Mesenchymal stem cell (in vitro differentiated cells and primary cell): ENCODE data around the gene CELF4.

Experiments
- DNase-seq: peaks from one replicate; pipeline ENCODE4 v3.0.0-alpha.2; 2013
- H2AFZ ChIP-seq: one replicate; pipeline ENCODE4 v1.6.1; 2013; ENCODE audit warnings: low read depth, mild to moderate bottlenecking, control low read depth, inconsistent platforms, low read length, moderate library complexity
- H2AK5ac ChIP-seq: 2 replicates; pipeline ENCODE4 v1.6.1; 2013; ENCODE audit warnings: low read length, moderate library complexity, mild to moderate bottlenecking, inconsistent platforms; ENCODE audit not compliant: severe bottlenecking
- H2BK120ac ChIP-seq: one replicate; pipeline ENCODE4 v1.6.1; 2013; ENCODE audit warnings: low read depth, mild to moderate bottlenecking, inconsistent platforms, low read length, moderate library complexity
- H2BK12ac ChIP-seq, 2 experiments: one replicate each; pipeline ENCODE4 v1.6.1; 2013; ENCODE audit warnings: inconsistent platforms in 2 of 2, low read length in 2 of 2, mild to moderate bottlenecking in 2 of 2, moderate library complexity in 2 of 2, control low read depth in 1 of 2
- H2BK15ac ChIP-seq: one replicate; pipeline ENCODE4 v1.6.1; 2013; ENCODE audit warnings: mild to moderate bottlenecking, low read depth, inconsistent platforms; ENCODE audit not compliant: poor library complexity, severe bottlenecking
- H2BK5ac ChIP-seq: 2 replicates; pipeline ENCODE4 v1.6.1; 2013; ENCODE audit warnings: low read depth, mild to moderate bottlenecking, low read length, control low read depth, inconsistent platforms; ENCODE audit not compliant: poor library complexity, severe bottlenecking
- H3K14ac ChIP-seq, 2 experiments: one replicate each; pipeline ENCODE4 v1.6.1; 2013; ENCODE audit warnings: inconsistent platforms in 2 of 2, low read length in 2 of 2, control low read depth in 1 of 2, mild to moderate bottlenecking in 1 of 2, moderate library complexity in 1 of 2
- H3K18ac ChIP-seq, 2 experiments: one replicate each; pipeline ENCODE4 v1.6.1; 2013; ENCODE audit warnings: inconsistent platforms in 2 of 2, low read length in 2 of 2, control low read depth in 1 of 2, low read depth in 1 of 2, mild to moderate bottlenecking in 1 of 2
- H3K23ac ChIP-seq, 2 experiments: one replicate each; pipeline ENCODE4 v1.6.1; 2013; ENCODE audit warnings: inconsistent platforms in 2 of 2, low read length in 2 of 2, mild to moderate bottlenecking in 2 of 2, moderate library complexity in 2 of 2, control low read depth in 1 of 2
- H3K27ac ChIP-seq: 2 replicates; pipeline ENCODE4 v1.5.1; 2013; ENCODE audit warnings: mild to moderate bottlenecking, moderate library complexity, low read length, control low read depth, inconsistent platforms; ENCODE audit not compliant: poor library complexity, severe bottlenecking
- H3K27me3 ChIP-seq, 2 experiments: 2 replicates each; pipeline versions ENCODE4 v1.6.1 to v1.7.0; 2013; ENCODE audit warnings: low read length in 2 of 2, mild to moderate bottlenecking in 2 of 2, moderate library complexity in 2 of 2, control low read depth in 1 of 2, inconsistent platforms in 1 of 2; ENCODE audit not compliant: control insufficient read depth in 1 of 2, insufficient read depth in 1 of 2
- H3K36me3 ChIP-seq, 2 experiments: 2 replicates each; pipeline versions ENCODE4 v1.6.1 to v1.7.0; 2013; ENCODE audit warnings: low read length in 2 of 2, control low read depth in 1 of 2, inconsistent platforms in 1 of 2, low read depth in 1 of 2, mild to moderate bottlenecking in 1 of 2; ENCODE audit not compliant: insufficient read depth in 2 of 2, control insufficient read depth in 1 of 2
- H3K4ac ChIP-seq, 2 experiments: one replicate each; pipeline ENCODE4 v1.6.1; 2013; ENCODE audit warnings: inconsistent platforms in 2 of 2, low read length in 2 of 2, mild to moderate bottlenecking in 2 of 2, moderate library complexity in 2 of 2, control low read depth in 1 of 2, low read depth in 1 of 2
- H3K4me1 ChIP-seq: 2 replicates; pipeline ENCODE4 v1.6.1; 2013; ENCODE audit warnings: low read depth, low read length, control low read depth; ENCODE audit not compliant: control insufficient read depth, insufficient read depth
- H3K4me2 ChIP-seq: 2 replicates; pipeline ENCODE4 v1.6.1; 2013; ENCODE audit warnings: low read length, mild to moderate bottlenecking, inconsistent platforms; ENCODE audit not compliant: poor library complexity, severe bottlenecking
- H3K4me3 ChIP-seq, 2 experiments: 2 replicates each; pipeline versions ENCODE4 v1.5.1 to v1.7.0; 2013; ENCODE audit warnings: low read length in 2 of 2, mild to moderate bottlenecking in 2 of 2, control low read depth in 1 of 2, low read depth in 1 of 2; ENCODE audit not compliant: insufficient read depth in 1 of 2
- H3K79me1 ChIP-seq: replicated peaks from 2 replicates; pipeline ENCODE4 v1.6.1; 2013; ENCODE audit warnings: mild to moderate bottlenecking, control low read depth, low read length, inconsistent platforms; ENCODE audit not compliant: poor library complexity, severe bottlenecking
- H3K9ac ChIP-seq: 2 replicates; pipeline ENCODE4 v1.7.0; 2013; ENCODE audit warnings: mild to moderate bottlenecking, low read length, moderate library complexity
- H3K9me3 ChIP-seq: 2 replicates; pipeline ENCODE4 v1.7.0; 2013; ENCODE audit warnings: mild to moderate bottlenecking, low read length; ENCODE audit not compliant: control insufficient read depth
- H4K8ac ChIP-seq: one replicate; pipeline ENCODE4 v1.6.1; 2013; ENCODE audit warnings: inconsistent platforms, mild to moderate bottlenecking, low read length, moderate library complexity
- H4K91ac ChIP-seq: one replicate; pipeline ENCODE4 v1.6.1; 2013; ENCODE audit warnings: mild to moderate bottlenecking, low read length, inconsistent platforms
- WGBS: methylation state at CpG from one replicate; pipeline ENCODE4 v1.1.7; 2013; ENCODE audit warnings: mixed read lengths; 5-methylcytosine and 5-hydroxymethylcytosine counted together

CELF4 gene

DNA sequence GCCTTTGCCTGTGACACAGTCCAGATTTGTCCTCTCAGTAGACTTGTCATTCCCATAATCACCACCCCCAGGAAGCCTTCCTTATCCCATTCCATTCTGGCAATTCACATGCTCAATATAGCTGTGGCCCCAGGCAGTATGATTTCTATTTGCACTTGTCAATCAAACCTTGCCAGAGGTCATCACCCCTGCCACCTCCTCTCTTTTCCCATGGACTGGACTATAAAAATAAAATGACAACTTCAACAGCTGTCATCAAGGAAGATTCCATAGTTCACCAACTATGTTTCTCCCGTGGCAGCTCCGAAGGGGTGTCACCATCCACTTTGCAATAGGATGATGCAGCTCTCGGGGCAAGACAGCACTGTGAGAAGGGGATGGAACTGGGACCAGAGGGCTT lies 255.7 kb downstream of the CELF4 start:
- Histone ChIP-seq H3K9ac (no peak overlapping the region), H3K36me3 (no peaks in the 10 kb centered on the region), H3K27ac (no peak overlapping the region), H3K4me1 (peaks cover 2% of the 10 kb centered on the region), H4K91ac (no peak overlapping the region), H4K8ac (no peak overlapping the region), H2AK5ac (no peak overlapping the region), H3K27me3 (peaks cover 19 to 22% of the 10 kb centered on the region in 2 experiments), H3K9me3 (no peaks in the 10 kb centered on the region), H3K4ac (no peak overlapping the region), H3K4me3 (no peak overlapping the region), H3K14ac (no peak overlapping the region), H3K23ac (no peak overlapping the region), H3K4me2 (no peak overlapping the region), H2BK12ac (no peak overlapping the region), H2BK15ac (no peak overlapping the region), H2BK5ac (no peak overlapping the region), H3K79me1 (no peaks in the 10 kb centered on the region), H3K18ac (no peak overlapping the region), H2AFZ (no peak overlapping the region), H2BK120ac (no peak overlapping the region)
- no peak for DNase-seq
- 75% methylated on average over 3 of the region's 3 CpGs for WGBS

DNA sequence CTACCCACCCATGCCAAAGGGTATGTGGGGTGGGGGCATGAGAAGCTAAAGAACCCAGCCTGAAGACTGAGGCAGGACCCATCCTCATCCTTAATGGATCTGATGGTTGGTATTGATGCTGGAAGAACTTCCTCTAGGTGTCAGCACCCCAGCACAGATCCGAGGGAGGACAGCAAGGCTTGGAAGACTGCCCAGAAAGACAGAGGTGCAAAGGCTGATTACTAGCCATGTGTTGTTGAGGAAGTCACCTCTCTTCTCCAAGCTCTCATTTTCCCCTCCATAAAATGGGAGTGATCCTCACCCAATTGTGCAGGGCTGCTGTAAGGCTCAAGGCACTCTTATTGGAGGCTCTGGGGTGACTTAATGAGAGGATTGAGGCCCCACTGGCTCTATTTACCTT lies 256.5 kb downstream of the CELF4 start:
- peaks cover 17 to 19% of the 10 kb centered on the region in 2 experiments for H3K27me3 ChIP-seq
- no peak overlapping the region for H3K4me3 ChIP-seq
- H2AFZ ChIP-seq, result no peak overlapping the region
- H2BK15ac ChIP-seq, result no peak overlapping the region
- H3K27ac ChIP-seq, result no peak overlapping the region
- no peak overlapping the region for H2AK5ac ChIP-seq
- no peak overlapping the region for H2BK120ac ChIP-seq
- H3K4me2 ChIP-seq, result no peak overlapping the region
- H3K9ac ChIP-seq, result no peak overlapping the region
- H3K4ac ChIP-seq, result no peak overlapping the region
- H3K36me3 ChIP-seq, result no peaks in the 10 kb centered on the region
- peaks cover 3% of the 10 kb centered on the region for H3K4me1 ChIP-seq
- H3K79me1 ChIP-seq, result no peaks in the 10 kb centered on the region
- no peak overlapping the region for H4K8ac ChIP-seq
- DNase-seq, result no peak
- no peak overlapping the region for H3K23ac ChIP-seq
- no peak overlapping the region for H3K18ac ChIP-seq
- H3K9me3 ChIP-seq, result no peaks in the 10 kb centered on the region
- no peak overlapping the region for H4K91ac ChIP-seq
- H3K14ac ChIP-seq, result no peak overlapping the region
- H2BK12ac ChIP-seq, result no peak overlapping the region
- 40% methylated on average over 1 of the region's 1 CpG for WGBS
- no peak overlapping the region for H2BK5ac ChIP-seq

DNA sequence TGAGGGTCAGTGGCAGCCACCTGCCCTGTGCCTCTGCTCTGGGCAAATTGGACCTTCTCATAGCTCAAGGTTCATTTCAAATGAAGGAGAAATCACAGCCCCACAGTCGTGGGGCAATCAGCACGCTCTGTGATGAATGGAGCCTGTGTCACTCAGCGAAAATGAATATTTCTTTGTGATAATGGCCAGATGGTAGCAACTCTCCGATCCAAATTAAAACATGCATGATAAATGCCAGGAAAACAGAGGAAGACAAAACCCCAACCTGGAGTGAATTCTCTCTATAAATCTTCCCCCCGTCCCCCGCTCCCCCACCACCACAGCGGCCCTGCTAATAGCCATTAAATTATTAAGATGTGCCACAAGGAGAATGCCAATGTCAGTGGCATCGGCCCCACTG lies 258.4 kb downstream of the CELF4 start:
- Histone ChIP-seq H3K4me2 (no peak overlapping the region), H2BK12ac (no peak overlapping the region), H3K4ac (no peak overlapping the region), H3K27ac (no peak overlapping the region), H2BK5ac (no peak overlapping the region), H3K14ac (peak overlapping the region in 1 of 2 experiments; percentile 21), H3K4me1 (peaks cover 9% of the 10 kb centered on the region), H3K9ac (no peak overlapping the region), H2BK15ac (no peak overlapping the region), H3K4me3 (no peak overlapping the region), H3K9me3 (no peaks in the 10 kb centered on the region), H2BK120ac (no peak overlapping the region), H2AK5ac (no peak overlapping the region), H3K23ac (no peak overlapping the region), H3K18ac (no peak overlapping the region), H3K27me3 (peaks cover 13 to 26% of the 10 kb centered on the region in 2 experiments), H2AFZ (no peak overlapping the region), H4K8ac (no peak overlapping the region), H3K36me3 (no peaks in the 10 kb centered on the region), H4K91ac (no peak overlapping the region), H3K79me1 (no peaks in the 10 kb centered on the region)
- no peak for DNase-seq
- 89% methylated on average over 6 of the region's 8 CpGs for WGBS

DNA sequence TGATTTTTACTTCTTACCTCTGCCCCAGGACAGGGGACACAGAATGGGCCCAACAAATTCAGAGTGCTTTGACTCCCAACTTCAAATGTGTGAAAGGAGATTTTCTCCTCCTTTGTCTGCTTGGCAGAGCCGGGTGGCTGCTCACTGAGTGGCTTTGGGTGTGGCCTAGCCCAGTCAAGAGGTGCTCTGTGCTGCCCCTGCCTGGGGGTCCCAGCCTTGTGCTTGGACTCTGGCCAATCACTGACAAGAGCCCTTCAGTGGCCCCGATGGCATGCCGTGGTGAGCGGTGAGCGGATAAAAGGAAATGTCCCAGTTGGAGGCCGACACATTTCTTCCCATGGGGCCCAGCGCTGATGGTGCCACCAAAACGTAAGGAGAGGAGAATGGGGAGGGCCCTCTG lies 259.2 kb downstream of the CELF4 start:
- H3K4me1 ChIP-seq, result peaks cover 9% of the 10 kb centered on the region
- no peaks in the 10 kb centered on the region for H3K9me3 ChIP-seq
- 80% methylated on average over 8 of the region's 8 CpGs for WGBS
- no peak overlapping the region for H3K27ac ChIP-seq
- H2BK120ac ChIP-seq, result no peak overlapping the region
- peaks cover 15 to 34% of the 10 kb centered on the region in 2 experiments for H3K27me3 ChIP-seq
- H3K36me3 ChIP-seq, result no peaks in the 10 kb centered on the region
- H2BK12ac ChIP-seq, result no peak overlapping the region
- DNase-seq, result no peak
- H3K4me3 ChIP-seq, result no peak overlapping the region
- H3K23ac ChIP-seq, result no peak overlapping the region
- no peak overlapping the region for H4K8ac ChIP-seq
- H3K4ac ChIP-seq, result no peak overlapping the region
- no peak overlapping the region for H2BK15ac ChIP-seq
- H4K91ac ChIP-seq, result no peak overlapping the region
- no peak overlapping the region for H2AK5ac ChIP-seq
- H2BK5ac ChIP-seq, result no peak overlapping the region
- no peaks in the 10 kb centered on the region for H3K79me1 ChIP-seq
- no peak overlapping the region for H3K4me2 ChIP-seq
- H3K14ac ChIP-seq, result no peak overlapping the region
- H3K18ac ChIP-seq, result no peak overlapping the region
- no peak overlapping the region for H3K9ac ChIP-seq
- H2AFZ ChIP-seq, result no peak overlapping the region
